GM12875 (cell line): ENCODE results near the gene NAA10.
A peak's percentile ranks its signal among the peaks of the same experiment; 100 is the strongest.

Experiments
- H3K4me3 ChIP-seq: one replicate; pipeline ENCODE4 v1.5.1; 2011; ENCODE audit warnings: low read depth, low read length, control low read depth
- TF ChIP-seq, protein P1 (sequence below): IDR thresholded peaks from 2 replicates; pipeline ENCODE4 v1.5.1; 2011; ENCODE audit warnings: low read depth, mild to moderate bottlenecking, control low read depth, inconsistent platforms, low read length, moderate library complexity, borderline replicate concordance; ENCODE audit not compliant: insufficient read depth

The NAA10 gene

DNA sequence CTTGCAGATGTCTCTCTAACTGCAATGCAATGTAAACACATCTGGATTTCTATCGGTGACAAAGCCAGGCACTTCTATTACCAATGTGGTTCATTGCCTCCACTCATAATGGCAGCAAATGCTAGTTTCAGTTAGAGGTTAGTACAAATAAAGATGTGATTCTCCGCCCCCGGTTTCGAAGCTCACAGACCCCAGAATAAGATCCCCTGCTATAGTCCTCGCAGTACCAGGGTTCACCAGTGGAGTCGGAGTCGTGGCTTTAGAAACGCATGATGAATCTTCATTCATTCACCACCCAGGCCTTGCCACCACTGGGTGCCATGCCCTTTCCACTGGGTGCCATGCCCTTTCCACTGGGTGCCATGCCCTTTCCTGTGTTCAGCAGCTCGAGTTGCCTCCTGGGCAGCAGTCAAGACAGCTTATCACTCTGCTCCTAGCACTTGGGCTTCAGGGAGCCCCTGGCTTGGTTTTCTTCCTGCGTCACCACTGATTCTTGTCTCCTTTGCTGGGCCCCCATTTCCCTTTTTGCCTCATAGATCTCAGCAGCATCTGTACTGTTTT lies 3.5 kb upstream of the NAA10 start:
- H3K4me3 ChIP-seq: no peak overlapping the region
- TF ChIP-seq, protein P1, sequence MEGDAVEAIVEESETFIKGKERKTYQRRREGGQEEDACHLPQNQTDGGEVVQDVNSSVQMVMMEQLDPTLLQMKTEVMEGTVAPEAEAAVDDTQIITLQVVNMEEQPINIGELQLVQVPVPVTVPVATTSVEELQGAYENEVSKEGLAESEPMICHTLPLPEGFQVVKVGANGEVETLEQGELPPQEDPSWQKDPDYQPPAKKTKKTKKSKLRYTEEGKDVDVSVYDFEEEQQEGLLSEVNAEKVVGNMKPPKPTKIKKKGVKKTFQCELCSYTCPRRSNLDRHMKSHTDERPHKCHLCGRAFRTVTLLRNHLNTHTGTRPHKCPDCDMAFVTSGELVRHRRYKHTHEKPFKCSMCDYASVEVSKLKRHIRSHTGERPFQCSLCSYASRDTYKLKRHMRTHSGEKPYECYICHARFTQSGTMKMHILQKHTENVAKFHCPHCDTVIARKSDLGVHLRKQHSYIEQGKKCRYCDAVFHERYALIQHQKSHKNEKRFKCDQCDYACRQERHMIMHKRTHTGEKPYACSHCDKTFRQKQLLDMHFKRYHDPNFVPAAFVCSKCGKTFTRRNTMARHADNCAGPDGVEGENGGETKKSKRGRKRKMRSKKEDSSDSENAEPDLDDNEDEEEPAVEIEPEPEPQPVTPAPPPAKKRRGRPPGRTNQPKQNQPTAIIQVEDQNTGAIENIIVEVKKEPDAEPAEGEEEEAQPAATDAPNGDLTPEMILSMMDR: no peak

DNA sequence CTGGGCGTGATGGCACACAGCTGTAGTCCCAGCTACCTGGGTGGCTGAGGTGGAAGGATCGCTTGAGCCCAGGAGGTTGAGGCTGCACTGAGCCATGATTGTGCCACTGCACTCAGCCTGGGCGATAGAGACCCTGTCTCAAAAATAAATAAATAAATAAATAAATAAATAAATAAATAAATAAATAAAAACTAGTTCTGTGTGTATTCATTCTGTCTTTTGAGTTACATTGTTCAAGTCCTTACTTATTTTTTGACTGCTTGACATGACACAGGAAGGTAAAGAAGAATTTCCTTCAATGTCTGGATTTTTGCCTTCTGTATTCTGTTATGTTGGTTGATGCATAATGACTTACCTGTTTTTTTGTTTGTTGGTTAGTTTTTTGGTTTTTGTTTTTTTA lies 2.2 kb upstream of the NAA10 start:
- TF ChIP-seq, protein P1: no peak

GRCh38 chrX:153935326-153935851 lies 552 bp upstream of the NAA10 start:
- TF ChIP-seq, protein P1: no peak

More for the DNA sequence above, 2.2 kb upstream of the NAA10 start:
- H3K4me3 ChIP-seq: no peak overlapping the region

DNA sequence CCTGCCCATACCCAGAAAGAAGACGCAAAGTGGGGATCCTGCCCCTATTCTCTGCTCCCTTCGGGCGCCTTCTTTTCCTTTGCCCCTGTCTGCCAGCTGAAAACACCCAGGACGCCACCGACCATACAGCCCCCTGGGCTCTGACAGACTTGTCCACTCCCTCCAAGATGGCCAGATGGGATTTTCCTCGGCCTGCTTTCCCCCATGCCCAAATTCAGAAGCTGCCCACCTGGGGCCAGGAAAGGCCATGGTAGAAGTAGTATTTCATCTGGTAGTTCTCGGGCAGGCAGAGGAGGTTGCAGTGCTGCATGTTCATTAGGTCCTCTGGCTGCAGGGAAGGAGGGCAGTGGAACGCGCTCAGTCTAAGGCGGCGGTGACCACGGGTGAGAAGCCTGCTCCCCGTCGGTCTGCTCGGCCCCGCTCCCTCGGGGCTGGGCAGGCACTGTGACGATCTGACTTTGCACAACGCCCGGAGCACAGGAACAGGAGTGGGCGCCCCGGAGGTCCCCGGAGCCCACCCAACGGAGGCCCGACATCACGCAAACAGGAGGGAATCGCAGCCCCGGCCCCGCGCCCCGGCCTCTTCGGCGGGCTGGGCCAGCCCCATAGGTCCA lies 582 bp downstream of the NAA10 start:
- H3K4me3 ChIP-seq: peak overlapping the region; percentile 68
- TF ChIP-seq, protein P1: no peak

More at GRCh38 chrX:153935326-153935851, 552 bp upstream of the NAA10 start:
- peak overlapping the region; percentile 55 for H3K4me3 ChIP-seq

DNA sequence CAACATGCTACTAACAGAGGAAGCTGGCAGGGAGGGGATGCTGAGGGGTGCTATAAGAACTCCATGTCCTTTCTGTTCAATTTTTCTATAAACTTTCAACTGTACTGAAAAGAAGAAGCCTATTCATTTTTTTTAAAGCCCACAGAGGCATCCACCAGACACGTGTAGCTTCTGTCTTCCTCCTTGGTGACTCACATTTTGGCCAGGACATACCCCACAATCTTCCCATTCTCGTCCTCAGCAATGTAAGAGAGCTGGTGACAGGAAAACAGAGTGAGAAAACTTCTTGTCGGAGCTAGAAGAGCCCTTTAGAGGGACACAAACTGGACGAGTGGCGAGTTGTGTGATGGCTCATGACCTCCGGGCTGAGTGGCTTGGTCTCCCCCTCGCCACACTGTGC lies 1.1 kb downstream of the NAA10 start:
- peak overlapping the region; percentile 68 for H3K4me3 ChIP-seq
- TF ChIP-seq, protein P1: no peak

GRCh38 chrX:153932220-153932915 lies 2.5 kb downstream of the NAA10 start:
- TF ChIP-seq, protein P1: no peak

More at GRCh38 chrX:153932220-153932915, 2.5 kb downstream of the NAA10 start:
- no peak overlapping the region for H3K4me3 ChIP-seq
